RWPE2 (cell line): ENCODE results near the gene ATP13A2.

Source experiments
- ATAC-seq: fragments of 200-7000 bp; cut with Tn5 transposase; 3 replicates; pipeline ENCODE4 v1.9.1; 2021; ENCODE audit warnings: low read depth
- DNase-seq: peaks from one replicate; pipeline ENCODE4 v3.0.0-alpha.2; 2020; ENCODE audit warnings: low spot score
- H3K27ac ChIP-seq: fragments of 450-650 bp; 2 replicates; pipeline ENCODE4 v1.5.1; 2017; ENCODE audit warnings: mild to moderate bottlenecking; ENCODE audit not compliant: poor library complexity, severe bottlenecking
- H3K27me3 ChIP-seq: fragments of 250-450 bp; sonication (Bioruptor Pico); 2 replicates; pipeline ENCODE4 v1.5.1; 2021; ENCODE audit warnings: mild to moderate bottlenecking, moderate library complexity; ENCODE audit not compliant: insufficient read depth, poor library complexity, severe bottlenecking
- H3K36me3 ChIP-seq: fragments of 250-450 bp; sonication (Bioruptor Pico); 2 replicates; pipeline ENCODE4 v1.5.1; 2020; ENCODE audit warnings: low read depth, mild to moderate bottlenecking, moderate library complexity
- H3K4me1 ChIP-seq: fragments of 250-450 bp; sonication (Bioruptor Pico); 2 replicates; pipeline ENCODE4 v1.5.1; 2021; ENCODE audit warnings: mild to moderate bottlenecking, moderate library complexity; ENCODE audit not compliant: insufficient read depth, poor library complexity, severe bottlenecking
- H3K4me3 ChIP-seq: fragments of 250-450 bp; sonication (Bioruptor Pico); 2 replicates; pipeline ENCODE4 v1.5.1; 2021; ENCODE audit warnings: mild to moderate bottlenecking, moderate library complexity; ENCODE audit not compliant: severe bottlenecking
- H3K9me3 ChIP-seq: fragments of 250-450 bp; sonication (Bioruptor Pico); 2 replicates; pipeline ENCODE4 v1.5.1; 2021; ENCODE audit warnings: mild to moderate bottlenecking, moderate library complexity; ENCODE audit not compliant: severe bottlenecking
- TF ChIP-seq, protein P1 (sequence below): fragments of 450-650 bp; IDR thresholded peaks from one replicate; pipeline ENCODE4 v1.5.1; 2017; ENCODE audit warnings: mild to moderate bottlenecking, moderate library complexity; ENCODE audit not compliant: poor library complexity, severe bottlenecking

The ATP13A2 gene

DNA sequence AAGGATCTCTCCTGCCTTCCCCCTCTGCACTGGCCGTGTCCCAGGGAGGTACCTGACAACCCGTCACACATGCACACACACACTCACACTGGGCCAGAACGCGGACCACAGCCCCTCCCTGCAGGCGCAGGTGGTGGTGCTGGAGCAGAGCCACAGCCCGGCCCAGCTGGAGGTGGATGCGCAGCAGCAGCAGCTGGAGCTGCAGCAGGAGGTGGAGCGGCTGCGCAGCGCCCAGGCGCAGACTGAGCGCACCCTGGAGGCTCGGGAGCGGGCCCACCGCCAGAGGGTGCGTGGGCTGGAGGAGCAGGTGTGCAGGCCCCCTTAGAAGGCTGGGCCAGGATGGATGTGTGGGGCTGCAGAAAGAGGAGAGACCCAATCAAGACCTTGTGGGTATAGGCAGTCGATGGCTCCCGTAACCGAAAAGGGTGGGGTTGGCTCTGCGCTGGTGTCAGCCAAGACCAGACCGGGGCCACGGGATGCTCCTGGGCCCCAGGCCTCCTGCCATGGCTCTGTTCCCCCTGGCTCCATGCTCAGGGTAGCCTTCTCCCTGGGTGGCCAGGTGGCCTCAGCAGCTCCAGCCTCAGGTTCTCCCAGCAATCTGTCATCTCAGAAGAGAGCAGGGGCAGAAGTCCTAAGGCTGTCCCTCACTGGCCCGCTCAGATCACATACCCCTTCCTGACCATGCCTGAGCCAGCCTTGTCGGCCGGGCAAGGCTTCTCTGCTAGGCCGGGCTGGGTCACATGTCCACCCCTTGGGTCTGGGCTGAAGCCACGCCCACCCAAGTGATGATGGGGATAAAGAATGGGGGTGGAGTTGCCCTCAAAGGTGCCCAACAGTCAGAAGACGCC lies 40.2 kb downstream of the ATP13A2 start:
- Histone ChIP-seq H3K9me3 (no peaks in the 10 kb centered on the region), H3K36me3 (no peaks in the 10 kb centered on the region), H3K27ac (no peak overlapping the region), H3K4me3 (no peak overlapping the region), H3K27me3 (no peaks in the 10 kb centered on the region), H3K4me1 (no peaks in the 10 kb centered on the region)
- ATAC-seq: peak; percentile 17; the same call in 1 of the 3 replicates
- TF ChIP-seq, protein P1, sequence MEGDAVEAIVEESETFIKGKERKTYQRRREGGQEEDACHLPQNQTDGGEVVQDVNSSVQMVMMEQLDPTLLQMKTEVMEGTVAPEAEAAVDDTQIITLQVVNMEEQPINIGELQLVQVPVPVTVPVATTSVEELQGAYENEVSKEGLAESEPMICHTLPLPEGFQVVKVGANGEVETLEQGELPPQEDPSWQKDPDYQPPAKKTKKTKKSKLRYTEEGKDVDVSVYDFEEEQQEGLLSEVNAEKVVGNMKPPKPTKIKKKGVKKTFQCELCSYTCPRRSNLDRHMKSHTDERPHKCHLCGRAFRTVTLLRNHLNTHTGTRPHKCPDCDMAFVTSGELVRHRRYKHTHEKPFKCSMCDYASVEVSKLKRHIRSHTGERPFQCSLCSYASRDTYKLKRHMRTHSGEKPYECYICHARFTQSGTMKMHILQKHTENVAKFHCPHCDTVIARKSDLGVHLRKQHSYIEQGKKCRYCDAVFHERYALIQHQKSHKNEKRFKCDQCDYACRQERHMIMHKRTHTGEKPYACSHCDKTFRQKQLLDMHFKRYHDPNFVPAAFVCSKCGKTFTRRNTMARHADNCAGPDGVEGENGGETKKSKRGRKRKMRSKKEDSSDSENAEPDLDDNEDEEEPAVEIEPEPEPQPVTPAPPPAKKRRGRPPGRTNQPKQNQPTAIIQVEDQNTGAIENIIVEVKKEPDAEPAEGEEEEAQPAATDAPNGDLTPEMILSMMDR: no peak
- DNase-seq: no peak

DNA sequence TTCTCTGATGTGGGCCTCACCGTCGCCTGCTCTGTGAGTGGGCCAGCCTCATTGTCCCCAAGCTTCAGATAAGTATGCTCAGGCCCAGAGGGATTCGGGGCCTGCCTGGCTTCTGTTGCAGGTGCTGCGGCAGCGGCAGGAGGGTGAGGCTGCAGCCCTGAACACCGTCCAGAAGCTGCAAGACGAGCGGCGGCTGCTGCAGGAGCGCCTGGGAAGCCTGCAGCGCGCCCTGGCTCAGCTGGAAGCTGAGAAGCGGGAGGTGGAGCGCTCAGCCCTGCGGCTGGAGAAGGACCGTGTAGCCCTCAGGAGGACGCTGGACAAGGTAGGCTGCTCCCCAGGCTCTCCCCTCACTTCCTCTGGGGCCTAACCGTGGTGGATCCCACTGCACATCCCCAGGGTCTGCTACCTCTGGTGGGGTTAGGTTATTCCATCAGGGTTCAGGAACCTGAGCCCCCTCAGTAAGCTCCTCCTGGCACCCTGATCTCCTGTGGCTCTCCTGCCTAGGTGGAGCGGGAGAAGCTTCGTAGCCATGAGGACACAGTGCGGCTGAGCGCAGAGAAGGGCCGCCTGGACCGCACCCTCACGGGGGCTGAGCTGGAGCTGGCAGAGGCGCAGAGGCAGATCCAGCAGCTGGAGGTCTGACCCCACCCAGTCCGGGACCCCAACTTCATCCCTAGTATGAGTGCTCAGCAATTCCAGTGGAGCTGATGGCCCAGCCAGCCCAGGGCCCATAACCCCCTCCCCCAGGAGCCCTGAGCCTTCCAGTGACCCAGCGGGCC lies 41.4 kb downstream of the ATP13A2 start:
- H3K36me3 ChIP-seq: no peaks in the 10 kb centered on the region
- H3K4me1 ChIP-seq: no peaks in the 10 kb centered on the region
- no peak for DNase-seq
- TF ChIP-seq, protein P1: no peak
- no peak for ATAC-seq
- no peak overlapping the region for H3K4me3 ChIP-seq
- H3K27me3 ChIP-seq: no peaks in the 10 kb centered on the region
- H3K27ac ChIP-seq: no peak overlapping the region
- no peaks in the 10 kb centered on the region for H3K9me3 ChIP-seq

DNA sequence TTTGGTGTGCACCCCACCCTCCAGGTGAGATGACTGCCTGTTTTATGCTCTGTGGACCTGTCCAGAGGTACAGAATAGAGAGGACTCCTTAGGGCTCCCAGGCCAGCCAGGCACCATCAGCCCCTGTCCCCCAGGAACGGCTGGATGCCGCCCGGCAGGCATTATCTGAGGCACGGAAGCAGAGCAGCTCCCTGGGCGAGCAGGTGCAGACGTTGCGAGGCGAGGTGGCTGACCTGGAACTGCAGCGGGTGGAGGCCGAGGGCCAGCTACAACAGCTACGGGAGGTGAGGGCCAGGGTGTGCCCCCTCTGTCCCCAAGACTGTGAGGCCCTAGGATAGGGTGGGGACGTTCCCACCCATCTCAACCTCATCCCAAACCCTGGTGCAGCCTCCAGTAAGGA lies 42.1 kb downstream of the ATP13A2 start:
- TF ChIP-seq, protein P1: no peak
- Histone ChIP-seq H3K9me3 (no peaks in the 10 kb centered on the region), H3K27ac (no peak overlapping the region)

DNA sequence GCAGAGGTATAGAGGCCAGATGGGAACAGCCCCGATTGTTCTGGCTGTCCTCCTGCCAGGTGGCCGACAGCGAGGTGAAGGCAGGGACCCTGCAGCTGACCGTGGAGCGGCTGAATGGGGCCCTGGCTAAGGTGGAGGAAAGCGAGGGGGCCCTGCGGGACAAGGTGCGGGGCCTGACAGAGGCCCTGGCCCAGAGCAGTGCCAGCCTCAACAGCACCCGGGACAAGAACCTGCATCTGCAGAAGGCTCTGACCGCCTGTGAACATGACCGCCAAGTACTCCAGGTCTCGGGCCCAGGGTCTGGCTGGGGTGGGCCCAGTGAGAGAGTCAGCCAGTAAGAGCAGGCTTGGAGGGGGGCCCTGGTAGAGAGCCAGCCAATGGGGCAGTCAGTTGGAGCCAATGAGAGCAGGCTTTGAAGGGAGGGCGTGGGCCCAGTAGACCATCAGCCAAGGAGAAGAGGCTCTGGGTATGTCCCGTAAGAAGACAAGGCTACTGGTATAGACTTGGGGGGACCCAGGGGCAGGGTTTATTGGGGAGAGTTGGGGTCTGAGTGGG lies 42.6 kb downstream of the ATP13A2 start:
- Histone ChIP-seq H3K9me3 (no peaks in the 10 kb centered on the region), H3K4me1 (no peaks in the 10 kb centered on the region), H3K36me3 (no peaks in the 10 kb centered on the region), H3K4me3 (no peak overlapping the region), H3K27ac (no peak overlapping the region), H3K27me3 (no peaks in the 10 kb centered on the region)
- ATAC-seq (no peak), DNase-seq (no peak)
- TF ChIP-seq, protein P1: no peak

More for the DNA sequence above, 42.1 kb downstream of the ATP13A2 start:
- DNase-seq: no peak
- Histone ChIP-seq H3K4me1 (no peaks in the 10 kb centered on the region), H3K27me3 (no peaks in the 10 kb centered on the region), H3K4me3 (no peak overlapping the region), H3K36me3 (no peaks in the 10 kb centered on the region)
- ATAC-seq: no peak
